Adrenal gland (tissue), 12 donors: ENCODE results near the gene NUDCD2. TPM values are rescaled to one million over a fixed set of nuclear protein-coding genes. Genes with fewer than 3 reads are reported as not detected.

Experiments
- DNase-seq, 7 donors: peaks; one replicate each; pipeline ENCODE4 v3.0.0-alpha.2; 2019 to 2020
- H3K27ac ChIP-seq, 5 donors: fragments of 200-600 bp; sonication (generic) in 4 of 5; 1 replicate in 3 of 5; 2 replicates in 2 of 5; pipeline versions ENCODE4 v1.5.1 to v1.8.0; 2016 to 2020; ENCODE audit warnings: mild to moderate bottlenecking in 1 of 5
- H3K27me3 ChIP-seq: fragments of 200-600 bp; 2 replicates; pipeline ENCODE4 v1.8.0; 2021
- H3K36me3 ChIP-seq, 2 donors: fragments of 200-600 bp; replicated peaks in 1 of 2; 1 replicate in 1 of 2; 2 replicates in 1 of 2; pipeline versions ENCODE4 v1.5.1 to v1.8.0; 2018 to 2022
- H3K4me1 ChIP-seq, 2 donors: fragments of 200-600 bp; replicated peaks in 1 of 2; 1 replicate in 1 of 2; 2 replicates in 1 of 2; pipeline versions ENCODE4 v1.5.1 to v1.8.0; 2018 to 2021
- H3K4me3 ChIP-seq, 4 donors: fragments of 200-600 bp; sonication (generic) in 3 of 4; one replicate each; pipeline ENCODE4 v1.5.1; 2016 to 2018
- H3K9me3 ChIP-seq, 3 donors: fragments of 200-600 bp; sonication (generic) in 1 of 3; replicated peaks in 1 of 3; 1 replicate in 2 of 3; 2 replicates in 1 of 3; pipeline versions ENCODE4 v1.5.1 to v1.8.0; 2016 to 2021
- POLR2A ChIP-seq, 2 donors: fragments of 450-650 bp; IDR thresholded peaks; one replicate each; pipeline ENCODE4 v1.6.1; 2017; ENCODE audit warnings: antibody characterized with exemption in 2 of 2, mild to moderate bottlenecking in 2 of 2, moderate library complexity in 1 of 2
- WGBS, 4 donors: extraction: QIAGEN DNeasy Blood & Tissue Kit in 2 of 4; methylation state at CpG; one replicate each; pipeline versions ENCODE4 v1.1.5 to v1.1.7; 2013 to 2017; 5-methylcytosine and 5-hydroxymethylcytosine counted together
- intact Hi-C, 2 donors: fragments of 100-400 bp; cut with DNase I; formaldehyde crosslinking; loops; one replicate each; pipeline versions ENCODE4 v1.14.1 to v1.15.0; 2022 to 2023
- polyA plus RNA-seq, 3 donors: library from polyadenylated mRNA; stranded (reverse); fragments of 200-250 nt in 2 of 3; fragments of 350-450 nt in 1 of 3; fragmentation: Illumina TruSeq in 1 of 3; extraction: RNeasy Lipid Tissue Mini Kit (QIAGEN cat#74804) in 1 of 3; gene quantifications; one replicate each; pipeline ENCODE4 v1.2.3, GENCODE V29; 2013 to 2014
- total RNA-seq, 9 donors: library from RNA; depleted of rRNA in 4 of 9; stranded (reverse); fragments of >200 nt in 4 of 9; fragments of 120-200 nt in 1 of 9; fragmentation: NEBNext Ultra II Directional in 1 of 9; extraction: Animal tissue kit (Norgen Biotek cat#: 25700) in 1 of 9; gene quantifications; one replicate each; pipeline versions ENCODE4 v1.1.0 to v1.2.4, GENCODE V29; 2013 to 2023
- TF ChIP-seq, protein P1 (sequence below), 6 experiments: fragments of 450-650 bp in 4 of 6; fragments of 200-600 bp in 2 of 6; sonication (generic) in 1 of 6; IDR thresholded peaks; 1 replicate in 5 of 6; 2 replicates in 1 of 6; pipeline versions ENCODE4 v1.5.1 to v1.8.0; 2016 to 2021; ENCODE audit warnings: antibody characterized with exemption in 6 of 6, mild to moderate bottlenecking in 2 of 6, moderate library complexity in 1 of 6
- donor health status: healthy with polysubstance abuse.
- donor health status: Bipolar disorder and iron deficiency.
- donor health status: DM: yes; HTN: yes; CAD: no.
- donor health status: DM: no; HTN: no; CAD: no.
- donor health status: DM: no; HTN: no; CAD: no.
- donor health status: DM: yes; HTN: yes; CAD: no.

Gene NUDCD2
- total and polyA plus RNA-seq, 12 donors: 3.5 to 28.1 (median 8.8) TPM

DNA sequence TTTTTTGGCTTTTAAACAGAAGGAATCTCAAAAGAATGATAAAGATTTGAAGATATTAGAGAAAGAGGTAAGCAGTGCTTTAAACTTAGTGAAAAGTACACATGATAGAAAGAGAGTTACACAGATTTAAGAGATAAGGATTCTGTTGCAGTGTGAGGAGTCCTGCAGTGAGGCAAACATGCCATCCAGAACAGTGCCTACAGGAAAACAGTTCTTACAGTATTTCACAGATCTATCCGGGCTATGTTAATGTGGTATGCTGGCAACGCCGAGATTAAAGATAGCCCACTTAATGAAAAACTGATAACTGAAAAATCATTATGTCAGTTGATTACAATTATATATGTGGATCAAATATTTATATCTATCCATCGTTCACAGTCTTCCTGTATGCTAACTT is 7.8 kb upstream of the NUDCD2 start:
- DNase-seq: no peak
- intact Hi-C loops: no loop called here
- 69 to 83% (median 80%) methylated on average over 4 of the region's 4 CpGs for WGBS, 4 donors

DNA sequence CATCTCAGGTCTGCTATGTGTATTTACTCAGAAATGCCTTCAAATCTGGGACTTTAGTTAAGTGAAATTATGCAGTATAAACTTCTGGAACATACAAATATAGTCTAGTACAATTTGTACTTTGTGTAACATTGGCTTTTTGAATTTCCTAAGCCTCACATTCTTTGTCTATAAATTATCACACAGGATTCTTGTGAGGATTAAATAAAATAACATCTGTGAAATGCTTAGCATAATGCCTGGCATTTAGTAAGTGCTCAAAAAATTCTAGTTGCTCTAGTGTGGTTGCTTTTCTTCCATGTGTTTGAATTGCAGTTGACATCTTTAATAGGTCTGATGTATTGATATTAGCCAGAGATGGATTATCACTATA is 3.1 kb upstream of the NUDCD2 start:
- no peaks in the 10 kb centered on the region for H3K9me3 ChIP-seq
- no peaks in the 10 kb centered on the region for H3K36me3 ChIP-seq
- TF ChIP-seq POLR2A (IDR thresholded peaks at IDR 0.05): no peak
- TF ChIP-seq, protein P1, sequence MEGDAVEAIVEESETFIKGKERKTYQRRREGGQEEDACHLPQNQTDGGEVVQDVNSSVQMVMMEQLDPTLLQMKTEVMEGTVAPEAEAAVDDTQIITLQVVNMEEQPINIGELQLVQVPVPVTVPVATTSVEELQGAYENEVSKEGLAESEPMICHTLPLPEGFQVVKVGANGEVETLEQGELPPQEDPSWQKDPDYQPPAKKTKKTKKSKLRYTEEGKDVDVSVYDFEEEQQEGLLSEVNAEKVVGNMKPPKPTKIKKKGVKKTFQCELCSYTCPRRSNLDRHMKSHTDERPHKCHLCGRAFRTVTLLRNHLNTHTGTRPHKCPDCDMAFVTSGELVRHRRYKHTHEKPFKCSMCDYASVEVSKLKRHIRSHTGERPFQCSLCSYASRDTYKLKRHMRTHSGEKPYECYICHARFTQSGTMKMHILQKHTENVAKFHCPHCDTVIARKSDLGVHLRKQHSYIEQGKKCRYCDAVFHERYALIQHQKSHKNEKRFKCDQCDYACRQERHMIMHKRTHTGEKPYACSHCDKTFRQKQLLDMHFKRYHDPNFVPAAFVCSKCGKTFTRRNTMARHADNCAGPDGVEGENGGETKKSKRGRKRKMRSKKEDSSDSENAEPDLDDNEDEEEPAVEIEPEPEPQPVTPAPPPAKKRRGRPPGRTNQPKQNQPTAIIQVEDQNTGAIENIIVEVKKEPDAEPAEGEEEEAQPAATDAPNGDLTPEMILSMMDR (IDR thresholded peaks at IDR 0.05): no peak
- H3K27ac ChIP-seq: no peak overlapping the region
- peaks cover 15 to 30% of the 10 kb centered on the region in 2 donors for H3K4me1 ChIP-seq
- intact Hi-C loops: loop anchor here in 1 of 2 donors (5.0 kb wide), 1 partner anchor 44 kb away; the partner anchor contains the start of gene MAT2B
- DNase-seq: no peak
- H3K27me3 ChIP-seq: no peaks in the 10 kb centered on the region
- H3K4me3 ChIP-seq: no peak overlapping the region

More for the DNA sequence above, 7.8 kb upstream of the NUDCD2 start:
- H3K4me1 ChIP-seq: no peaks in the 10 kb centered on the region
- H3K9me3 ChIP-seq: no peaks in the 10 kb centered on the region
- H3K27ac ChIP-seq: no peak overlapping the region
- H3K36me3 ChIP-seq: no peaks in the 10 kb centered on the region
- no peak overlapping the region for H3K4me3 ChIP-seq
- no peak for TF ChIP-seq POLR2A (IDR thresholded peaks at IDR 0.05)
- TF ChIP-seq, protein P1 (IDR thresholded peaks at IDR 0.05): no peak
- H3K27me3 ChIP-seq: no peaks in the 10 kb centered on the region

DNA sequence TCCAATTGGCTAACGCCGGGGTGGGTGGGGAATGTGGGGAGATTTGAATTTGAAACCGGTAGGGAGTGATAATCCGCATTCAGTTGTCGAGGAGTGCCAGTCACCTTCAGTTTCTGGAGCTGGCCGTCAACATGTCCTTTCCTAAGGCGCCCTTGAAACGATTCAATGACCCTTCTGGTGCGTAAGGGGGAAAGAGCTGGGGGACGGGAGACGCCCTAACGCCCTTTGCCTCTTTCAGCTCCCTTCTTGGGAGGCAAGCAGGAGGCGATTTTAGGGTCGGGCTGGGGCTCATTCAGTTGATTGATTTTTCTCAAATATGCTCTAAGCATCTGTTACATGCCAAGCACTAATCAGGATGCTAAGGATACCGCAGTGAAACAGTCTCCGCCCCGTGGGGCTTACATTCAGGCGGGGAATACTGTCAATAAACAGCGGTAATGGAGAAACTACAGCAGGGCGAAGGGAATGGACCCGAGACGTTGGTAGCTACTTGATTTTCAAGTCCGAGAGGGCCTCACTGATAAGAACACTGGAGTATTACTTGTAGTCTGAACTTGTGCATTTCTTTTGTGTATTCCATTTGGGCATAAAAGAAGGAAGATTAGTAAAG is 765 bp upstream of the NUDCD2 start, which contains the start of gene HMMR:
TSS of gene HMMR (plus strand) at position 71 of the 610 bp plus-strand sequence. CDS start at position 132, 61 bp downstream.
- Histone ChIP-seq H3K36me3 (no peaks in the 10 kb centered on the region), H3K4me3 (peak within 1 kb of the TSS; percentile 4 to 73 (median 50)), H3K27ac (peak within 1 kb of the TSS; percentile 89 to 98 (median 94)), H3K4me1 (peaks cover 16 to 38% of the 10 kb centered on the region in 2 donors), H3K9me3 (no peaks in the 10 kb centered on the region), H3K27me3 (no peaks in the 10 kb centered on the region)
- TF ChIP-seq POLR2A (IDR thresholded peaks at IDR 0.05): peak in 1 of 2 donors; percentile 1
- TF ChIP-seq, protein P1 (IDR thresholded peaks at IDR 0.05): no peak
- intact Hi-C loops: loop anchor here in 1 of 2 donors (5.0 kb wide), 1 partner anchor 47 kb away; the partner anchor contains the start of gene MAT2B
- no peak for DNase-seq
- WGBS, 4 donors: 1% methylated on average over 21 to 23 of the region's 23 CpGs

DNA sequence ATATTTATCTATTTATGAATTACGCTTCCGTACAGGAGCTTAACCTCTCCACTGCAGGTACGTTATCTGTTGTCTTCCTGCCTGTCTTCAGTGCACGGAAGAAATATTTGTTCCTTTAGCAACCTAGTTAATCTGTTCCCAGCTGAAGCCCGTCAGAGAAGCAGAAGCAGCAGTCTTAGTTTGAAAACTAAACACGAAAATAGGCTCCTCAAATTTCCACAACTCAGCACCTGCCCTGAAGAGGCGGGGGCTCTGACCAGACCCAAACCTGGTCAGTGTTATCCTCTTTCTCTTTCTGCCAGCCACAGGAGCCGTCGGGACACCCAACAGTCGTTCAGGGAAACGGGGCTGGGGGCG is 462 bp downstream of the NUDCD2 start:
- Histone ChIP-seq H3K27me3 (no peaks in the 10 kb centered on the region), H3K9me3 (no peaks in the 10 kb centered on the region), H3K4me1 (peaks cover 16 to 38% of the 10 kb centered on the region in 2 donors), H3K27ac (peak overlapping the region; percentile 89 to 98 (median 94)), H3K4me3 (peak overlapping the region; percentile 4 to 73 (median 50)), H3K36me3 (peaks cover 0 to 6% of the 10 kb centered on the region in 2 donors)
- no peak for TF ChIP-seq POLR2A (IDR thresholded peaks at IDR 0.05)
- TF ChIP-seq, protein P1 (IDR thresholded peaks at IDR 0.05): no peak
- intact Hi-C loops: no loop called here
- WGBS, 4 donors: 0% methylated on average over 7 to 12 of the region's 12 CpGs
- no peak for DNase-seq
